Fibroblast of villous mesenchyme (primary cell): ENCODE results near the gene RAD9A. TPM values are rescaled to one million over a fixed set of nuclear protein-coding genes. Genes with fewer than 3 reads are reported as not detected.
"Not testable (repeated sequence)": the region's sequence is repeated elsewhere in the genome, so short reads cannot be mapped to it uniquely, and the experiment has no call there.

Experiments
- DNase-seq: peaks from one replicate; pipeline ENCODE4 v3.0.0-alpha.2; 2010; ENCODE audit warnings: low read depth
- H3K4me3 ChIP-seq: 2 replicates; pipeline ENCODE4 v1.5.1; 2011; ENCODE audit warnings: low read depth, mild to moderate bottlenecking, low read length
- total RNA-seq: library from RNA; depleted of rRNA; stranded (reverse); fragments of >200 nt; gene quantifications from 2 replicates; pipeline ENCODE4 v1.2.3, GENCODE V29; 2012
- TF ChIP-seq, protein P1 (sequence below): IDR thresholded peaks from 2 replicates; pipeline ENCODE4 v1.5.1; 2012; ENCODE audit warnings: low read depth, mild to moderate bottlenecking, low read length; ENCODE audit not compliant: insufficient read depth

The RAD9A gene
- total RNA-seq, 1 donor, result 4.3 TPM

GRCh38 chr11:67423466-67423865 lies 31.7 kb downstream of the RAD9A start:
- TF ChIP-seq, protein P1, sequence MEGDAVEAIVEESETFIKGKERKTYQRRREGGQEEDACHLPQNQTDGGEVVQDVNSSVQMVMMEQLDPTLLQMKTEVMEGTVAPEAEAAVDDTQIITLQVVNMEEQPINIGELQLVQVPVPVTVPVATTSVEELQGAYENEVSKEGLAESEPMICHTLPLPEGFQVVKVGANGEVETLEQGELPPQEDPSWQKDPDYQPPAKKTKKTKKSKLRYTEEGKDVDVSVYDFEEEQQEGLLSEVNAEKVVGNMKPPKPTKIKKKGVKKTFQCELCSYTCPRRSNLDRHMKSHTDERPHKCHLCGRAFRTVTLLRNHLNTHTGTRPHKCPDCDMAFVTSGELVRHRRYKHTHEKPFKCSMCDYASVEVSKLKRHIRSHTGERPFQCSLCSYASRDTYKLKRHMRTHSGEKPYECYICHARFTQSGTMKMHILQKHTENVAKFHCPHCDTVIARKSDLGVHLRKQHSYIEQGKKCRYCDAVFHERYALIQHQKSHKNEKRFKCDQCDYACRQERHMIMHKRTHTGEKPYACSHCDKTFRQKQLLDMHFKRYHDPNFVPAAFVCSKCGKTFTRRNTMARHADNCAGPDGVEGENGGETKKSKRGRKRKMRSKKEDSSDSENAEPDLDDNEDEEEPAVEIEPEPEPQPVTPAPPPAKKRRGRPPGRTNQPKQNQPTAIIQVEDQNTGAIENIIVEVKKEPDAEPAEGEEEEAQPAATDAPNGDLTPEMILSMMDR, result no peak
- no peak for DNase-seq
- H3K4me3 ChIP-seq, result no peak overlapping the region

- TF ChIP-seq, protein P1, result no peak
- no peak overlapping the region for H3K4me3 ChIP-seq
- DNase-seq, result no peak
These were observed 32.3 kb downstream of the RAD9A start for GRCh38 chr11:67423891-67424613.

DNA sequence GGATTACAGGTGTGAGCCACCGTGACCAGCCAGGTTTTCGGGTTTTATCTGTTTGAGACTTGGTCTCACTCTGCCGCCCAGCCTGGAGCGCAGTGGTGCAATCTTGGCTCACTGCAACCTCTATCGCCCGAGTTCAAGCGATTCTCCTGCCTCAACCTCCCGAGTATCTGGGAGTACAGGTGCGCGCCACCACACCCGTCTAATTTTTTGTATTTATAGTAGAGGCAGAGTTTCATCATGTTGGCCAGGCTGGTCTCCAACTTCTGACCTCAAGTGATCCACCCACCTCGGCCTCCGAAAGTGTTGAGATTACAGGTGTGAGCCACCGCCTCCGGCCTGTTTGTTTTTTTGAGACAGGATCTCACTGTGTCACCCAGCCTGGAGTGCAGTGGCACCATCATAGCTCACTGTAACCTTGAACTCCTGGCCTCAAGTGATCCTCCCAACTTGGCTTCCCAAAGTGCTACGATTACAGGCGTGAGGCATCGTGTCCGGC lies 35.6 kb downstream of the RAD9A start:
- not testable (repeated sequence) for DNase-seq
- H3K4me3 ChIP-seq, result peak overlapping the region; percentile 75

GRCh38 chr11:67428052-67429001 lies 36.5 kb downstream of the RAD9A start, which contains the start of gene RPS6KB2:
Gene RPS6KB2, plus strand, starts transcription at chr11:67428494. Its CDS starts 52 bp downstream, at chr11:67428546.
- H3K4me3 ChIP-seq, result peak within 1 kb of the TSS; percentile 75
- peak; percentile 97 for DNase-seq
- TF ChIP-seq, protein P1, result no peak

DNA sequence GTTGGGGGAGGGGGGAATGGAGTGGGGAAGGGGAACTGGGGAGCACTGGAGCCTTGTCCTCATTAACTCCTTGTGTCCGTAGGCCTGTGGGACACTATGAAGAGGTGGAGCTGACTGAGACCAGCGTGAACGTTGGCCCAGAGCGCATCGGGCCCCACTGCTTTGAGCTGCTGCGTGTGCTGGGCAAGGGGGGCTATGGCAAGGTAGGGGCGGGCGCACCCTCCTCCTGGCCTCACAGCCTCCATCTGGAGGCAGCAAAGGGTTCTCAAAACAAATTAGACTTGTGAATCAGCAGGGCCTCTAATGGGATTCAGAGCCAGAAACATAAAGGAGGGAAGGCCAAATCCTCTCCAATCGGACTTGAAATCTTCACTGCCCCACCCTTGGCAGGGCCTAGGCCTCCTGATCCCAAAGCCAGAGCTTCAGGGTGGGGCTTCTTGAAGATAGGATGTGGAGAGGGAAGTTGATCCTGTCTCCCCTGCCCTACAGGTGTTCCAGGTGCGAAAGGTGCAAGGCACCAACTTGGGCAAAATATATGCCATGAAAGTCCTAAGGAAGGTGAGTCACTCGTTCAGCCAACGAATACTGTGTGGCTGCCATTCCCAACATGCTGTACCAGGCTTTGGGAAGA lies 37.4 kb downstream of the RAD9A start:
- TF ChIP-seq, protein P1, result no peak
- peak overlapping the region; percentile 75 for H3K4me3 ChIP-seq
- DNase-seq, result no peak

DNA sequence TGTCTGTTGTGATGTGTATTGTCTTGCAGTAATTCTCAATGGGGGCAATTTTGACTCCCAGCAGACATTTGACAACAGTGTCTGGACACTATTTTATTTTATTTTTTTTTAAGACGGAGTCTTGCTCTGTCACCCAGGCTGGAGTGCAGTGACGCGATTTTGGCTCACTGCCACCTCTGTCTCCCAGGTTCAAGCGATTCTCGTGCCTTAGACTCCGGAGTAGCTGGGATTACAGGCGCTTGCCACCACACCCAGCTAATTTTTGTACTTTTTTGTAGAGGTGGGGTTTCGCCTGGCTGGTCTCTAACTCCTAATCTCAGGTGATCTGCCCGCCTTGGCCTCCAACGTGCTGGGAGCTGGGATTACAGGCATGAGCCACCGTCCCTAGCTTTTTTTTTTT lies 37.9 kb downstream of the RAD9A start:
- no peak overlapping the region for H3K4me3 ChIP-seq
- TF ChIP-seq, protein P1, result no peak

More for the DNA sequence above, 37.9 kb downstream of the RAD9A start:
- DNase-seq, result no peak
